ENCODE measurements around the gene HS1BP3. TPM values are rescaled to one million over a fixed set of nuclear protein-coding genes. Genes with fewer than 3 reads are reported as not detected.

Gene HS1BP3
- total RNA-seq, 5 donors from 2014 or later (not counting 1 experiment from before 2014, with no cell fraction given) = 11.1 to 20.7 (median 17.2) TPM

DNA sequence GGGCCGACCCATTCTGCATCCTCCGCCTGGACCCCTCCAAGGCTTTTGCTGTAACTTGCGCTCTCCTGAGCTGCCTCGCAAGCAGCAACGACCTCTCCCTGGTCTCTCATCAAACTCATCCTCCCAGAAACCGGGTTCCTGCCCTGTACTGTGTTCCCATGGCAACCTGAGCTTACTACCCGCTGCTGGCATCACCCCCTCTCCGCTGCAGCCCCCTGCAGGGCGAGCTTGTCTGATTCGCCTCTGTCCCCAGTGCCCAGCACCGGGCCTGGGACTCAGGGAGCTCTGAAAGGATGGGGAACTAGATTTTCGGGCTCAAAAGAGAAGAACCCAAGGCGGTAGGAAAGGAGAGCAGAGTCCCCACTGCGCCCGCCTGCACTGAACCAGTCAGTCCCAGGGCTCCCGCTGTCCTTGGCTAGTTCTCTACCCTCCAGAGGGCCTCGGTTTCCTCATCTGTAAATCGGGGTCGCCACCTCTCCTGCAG, 463 bp downstream of the HS1BP3 start:
- Histone ChIP-seq H3K9me3 (no peaks in the 10 kb centered on the region), H3K36me3 (ENCODE audit: control insufficient read depth in 2 of 2, extremely low read depth in 1 of 2, insufficient read depth in 1 of 2, low read length in 1 of 2) (peaks cover 0 to 3% of the 10 kb centered on the region in 2 donors), H3K4me3 (ENCODE audit: control insufficient read depth in 1 of 2, extremely low read depth in 1 of 2, low read length in 1 of 2) (peak overlapping the region; percentile 71 to 81), H3K27ac (ENCODE audit: low read length) (peak overlapping the region; percentile 75), H3K4me1 (ENCODE audit: control insufficient read depth in 1 of 2, extremely low read depth in 1 of 2, insufficient read depth in 2 of 2, low read length in 2 of 2) (peaks cover 4 to 30% of the 10 kb centered on the region in 2 experiments), H3K27me3 (replicated peaks in 1 of 2; ENCODE audit: control insufficient read depth in 2 of 2, extremely low read depth in 1 of 2, insufficient read depth in 2 of 2, low read length in 1 of 2) (no peaks in the 10 kb centered on the region)
- CTCF ChIA-PET = interaction anchor here (0.6 to 3.6 kb wide), 16 partner anchors 8 to 660 kb away, joined by 3 to 31 read pairs (median 4); partner anchors contain the start of genes RHOB (in 1 of the 2) and WDR35 (in 1 of the 2)
- Mint-ChIP-seq H3K4me3 (peak overlapping the region; percentile 83 to 91 (median 87)), H3K4me1 (peaks cover 32 to 42% (median 36%) of the 10 kb centered on the region in 3 donors), H3K9me3 (no peaks in the 10 kb centered on the region), H3K36me3 (no peaks in the 10 kb centered on the region), H3K27me3 (peaks cover 0 to 4% of the 10 kb centered on the region in 2 donors), H3K27ac (peak overlapping the region; percentile 70 to 85)
- DNase-seq = peak in 10 of 35 experiments; percentile 11 to 56 (median 16)
- peak in 3 of 4 experiments; percentile 2 to 9 (median 4) for ATAC-seq (replicated peaks in 1 of 4)
- 15% methylated on average over 17 of the region's 19 CpGs for WGBS (ENCODE audit: insufficient coverage)
- POLR2A ChIA-PET = interaction anchor here (0.9 to 2.3 kb wide), 3 partner anchors 11 to 204 kb away, joined by 3 to 22 read pairs (median 3); partner anchors contain the start of gene RHOB (in 1 of the 2)

DNA sequence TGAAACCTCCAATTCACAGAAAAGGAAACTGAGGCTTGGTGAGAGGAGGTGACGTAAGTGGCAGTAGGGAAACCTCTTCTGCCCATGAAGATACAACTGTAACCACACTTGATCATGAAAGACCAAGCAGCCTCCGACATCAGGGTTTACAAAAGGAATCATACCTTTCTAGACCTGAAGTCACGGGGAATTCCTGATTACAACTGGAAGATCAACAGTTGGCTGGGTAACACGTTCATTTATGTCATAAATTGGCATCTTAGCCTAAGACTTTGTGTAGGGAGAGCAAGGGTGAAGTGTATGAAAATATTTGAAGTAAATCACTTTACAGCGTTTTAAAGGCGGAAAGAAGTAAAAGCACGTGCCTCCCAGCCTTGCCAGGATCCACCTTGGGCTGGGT, 922 bp downstream of the HS1BP3 start:
- WGBS (ENCODE audit: insufficient coverage) = 94% methylated on average over 3 of the region's 7 CpGs
- H3K27ac ChIP-seq (ENCODE audit: low read length) = no peak overlapping the region
- peaks cover 32 to 42% (median 36%) of the 10 kb centered on the region in 3 donors for H3K4me1 Mint-ChIP-seq
- DNase-seq (peak in 1 of 35 experiments; percentile 27), ATAC-seq (replicated peaks in 1 of 4) (no peak)
- H3K9me3 ChIP-seq = no peaks in the 10 kb centered on the region
- peak overlapping the region; percentile 71 to 81 for H3K4me3 ChIP-seq (ENCODE audit: control insufficient read depth in 1 of 2, extremely low read depth in 1 of 2, low read length in 1 of 2)
- peak overlapping the region; percentile 83 to 91 (median 87) for H3K4me3 Mint-ChIP-seq
- H3K27ac Mint-ChIP-seq = peak overlapping the region; percentile 70 to 85
- H3K9me3 Mint-ChIP-seq = no peaks in the 10 kb centered on the region
- peaks cover 4 to 30% of the 10 kb centered on the region in 2 experiments for H3K4me1 ChIP-seq (ENCODE audit: control insufficient read depth in 1 of 2, extremely low read depth in 1 of 2, insufficient read depth in 2 of 2, low read length in 2 of 2)
- POLR2A ChIA-PET = interaction anchor here in 1 of 2 donors (1.0 to 2.3 kb wide), 2 partner anchors 11 to 203 kb away, joined by 3 to 22 read pairs; partner anchors contain the start of gene RHOB
- peaks cover 0 to 8% of the 10 kb centered on the region in 2 donors for H3K36me3 ChIP-seq (ENCODE audit: control insufficient read depth in 2 of 2, extremely low read depth in 1 of 2, insufficient read depth in 1 of 2, low read length in 1 of 2)
- CTCF ChIA-PET = interaction anchor here (0.6 to 3.6 kb wide), 10 partner anchors 7 to 660 kb away, joined by 3 to 20 read pairs (median 3); partner anchors contain the start of genes RHOB (in 1 of the 2) and WDR35 (in 1 of the 2)
- H3K27me3 ChIP-seq (replicated peaks in 1 of 2; ENCODE audit: control insufficient read depth in 2 of 2, extremely low read depth in 1 of 2, insufficient read depth in 2 of 2, low read length in 1 of 2) = no peaks in the 10 kb centered on the region
- peaks cover 1% of the 10 kb centered on the region for H3K36me3 Mint-ChIP-seq
- H3K27me3 Mint-ChIP-seq = peaks cover 0 to under 1% of the 10 kb centered on the region in 2 donors

DNA sequence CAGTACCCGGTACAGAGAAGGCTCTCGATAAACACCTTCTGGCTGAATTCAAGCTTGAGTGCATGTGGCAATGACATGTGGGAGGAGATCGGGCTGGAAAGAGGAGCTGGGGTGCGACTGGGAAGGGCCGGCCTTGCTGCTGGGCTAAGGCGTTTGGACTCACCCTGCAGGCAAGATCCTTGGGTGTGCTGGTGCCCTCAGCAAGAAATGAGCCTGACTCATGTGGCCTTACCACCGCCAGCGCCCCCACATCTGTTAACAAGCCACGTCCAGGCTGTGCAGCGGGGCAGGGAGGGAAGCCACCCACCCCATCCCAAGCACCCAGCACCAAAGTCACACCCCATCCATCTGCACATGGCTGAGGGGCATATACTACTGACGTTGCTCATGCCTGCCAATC, 1.3 kb downstream of the HS1BP3 start:
- ATAC-seq (replicated peaks in 1 of 4) (no peak), DNase-seq (no peak)
- H3K27me3 Mint-ChIP-seq = no peaks in the 10 kb centered on the region
- H3K36me3 Mint-ChIP-seq = peaks cover 5% of the 10 kb centered on the region
- H3K4me3 ChIP-seq (ENCODE audit: control insufficient read depth in 1 of 2, extremely low read depth in 1 of 2, low read length in 1 of 2) = no peak overlapping the region
- peak overlapping the region; percentile 83 to 91 (median 87) for H3K4me3 Mint-ChIP-seq
- H3K27ac Mint-ChIP-seq = no peak overlapping the region
- H3K27me3 ChIP-seq (replicated peaks in 1 of 2; ENCODE audit: control insufficient read depth in 2 of 2, extremely low read depth in 1 of 2, insufficient read depth in 2 of 2, low read length in 1 of 2) = no peaks in the 10 kb centered on the region
- CTCF ChIA-PET = interaction anchor here in 1 of 2 donors (1.1 to 3.6 kb wide), 3 partner anchors 202 to 238 kb away, joined by 3 to 20 read pairs (median 5); partner anchors contain the start of gene RHOB
- H3K9me3 Mint-ChIP-seq = no peaks in the 10 kb centered on the region
- no peaks in the 10 kb centered on the region for H3K9me3 ChIP-seq
- no peak overlapping the region for H3K27ac ChIP-seq (ENCODE audit: low read length)
- 98% methylated on average over 6 of the region's 11 CpGs for WGBS (ENCODE audit: insufficient coverage)
- H3K36me3 ChIP-seq (ENCODE audit: control insufficient read depth in 2 of 2, extremely low read depth in 1 of 2, insufficient read depth in 1 of 2, low read length in 1 of 2) = peaks cover 0 to 12% of the 10 kb centered on the region in 2 donors
- peaks cover 4 to 30% of the 10 kb centered on the region in 2 experiments for H3K4me1 ChIP-seq (ENCODE audit: control insufficient read depth in 1 of 2, extremely low read depth in 1 of 2, insufficient read depth in 2 of 2, low read length in 2 of 2)
- H3K4me1 Mint-ChIP-seq = peaks cover 32 to 42% (median 36%) of the 10 kb centered on the region in 3 donors
- POLR2A ChIA-PET = no interaction called here

- POLR2A ChIA-PET = no interaction called here
- Mint-ChIP-seq H3K27me3 (no peaks in the 10 kb centered on the region), H3K27ac (no peak overlapping the region), H3K4me3 (peak overlapping the region; percentile 4 to 91 (median 14)), H3K4me1 (peaks cover 35 to 42% (median 36%) of the 10 kb centered on the region in 3 donors), H3K9me3 (no peaks in the 10 kb centered on the region), H3K36me3 (peaks cover 11% of the 10 kb centered on the region)
- no peak overlapping the region for H3K4me3 ChIP-seq (ENCODE audit: control insufficient read depth in 1 of 2, extremely low read depth in 1 of 2, low read length in 1 of 2)
- H3K4me1 ChIP-seq (ENCODE audit: control insufficient read depth in 1 of 2, extremely low read depth in 1 of 2, insufficient read depth in 2 of 2, low read length in 2 of 2) = peaks cover 4 to 30% of the 10 kb centered on the region in 2 experiments
- CTCF ChIA-PET = interaction anchor here in 1 of 2 donors (1.1 to 3.6 kb wide), 4 partner anchors 202 to 237 kb away, joined by 3 to 20 read pairs (median 4); partner anchors contain the start of gene RHOB
- 98% methylated on average over 9 of the region's 9 CpGs for WGBS (ENCODE audit: insufficient coverage)
- ATAC-seq (replicated peaks in 1 of 4) (no peak), DNase-seq (no peak)
- H3K36me3 ChIP-seq (ENCODE audit: control insufficient read depth in 2 of 2, extremely low read depth in 1 of 2, insufficient read depth in 1 of 2, low read length in 1 of 2) = peaks cover 0 to 17% of the 10 kb centered on the region in 2 donors
- no peak overlapping the region for H3K27ac ChIP-seq (ENCODE audit: low read length)
- H3K27me3 ChIP-seq (replicated peaks in 1 of 2; ENCODE audit: control insufficient read depth in 2 of 2, extremely low read depth in 1 of 2, insufficient read depth in 2 of 2, low read length in 1 of 2) = no peaks in the 10 kb centered on the region
- no peaks in the 10 kb centered on the region for H3K9me3 ChIP-seq
Measured at GRCh38 chr2:20648831-20649230, 2.1 kb downstream of the HS1BP3 start.

DNA sequence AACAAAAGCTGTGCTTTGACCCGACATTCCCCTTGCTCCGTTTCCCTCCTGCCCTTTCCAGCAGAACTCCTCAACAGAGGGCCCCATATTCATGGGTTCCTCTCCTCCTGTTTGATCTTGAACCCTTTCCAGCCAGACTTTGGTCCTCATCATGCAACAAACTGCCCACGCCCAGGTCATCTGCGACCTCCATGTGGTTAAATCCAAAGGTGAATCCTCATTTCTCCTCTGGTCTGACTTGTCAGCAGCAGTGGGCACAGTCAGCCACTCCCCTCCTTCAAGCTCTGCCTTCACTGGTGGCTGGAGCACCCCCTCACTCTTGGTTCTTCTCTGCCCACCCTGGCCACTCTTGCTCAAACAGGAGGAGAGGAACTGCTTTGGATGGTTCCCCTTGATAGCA, 2.7 kb downstream of the HS1BP3 start:
- no peak for ATAC-seq (replicated peaks in 1 of 4)
- H3K9me3 ChIP-seq = no peaks in the 10 kb centered on the region
- Mint-ChIP-seq H3K4me3 (no peak overlapping the region), H3K9me3 (no peaks in the 10 kb centered on the region), H3K27me3 (no peaks in the 10 kb centered on the region), H3K36me3 (peaks cover 16% of the 10 kb centered on the region), H3K4me1 (peaks cover 36 to 42% (median 38%) of the 10 kb centered on the region in 3 donors), H3K27ac (no peak overlapping the region)
- no peaks in the 10 kb centered on the region for H3K27me3 ChIP-seq (replicated peaks in 1 of 2; ENCODE audit: control insufficient read depth in 2 of 2, extremely low read depth in 1 of 2, insufficient read depth in 2 of 2, low read length in 1 of 2)
- no peak for DNase-seq
- ChIA-PET POLR2A (no interaction called here), CTCF (interaction anchor here (0.6 to 1.4 kb wide), 2 partner anchors 199 to 204 kb away, joined by 4 read pairs; no protein-coding TSS in a partner anchor)
- peaks cover 0 to 19% of the 10 kb centered on the region in 2 donors for H3K36me3 ChIP-seq (ENCODE audit: control insufficient read depth in 2 of 2, extremely low read depth in 1 of 2, insufficient read depth in 1 of 2, low read length in 1 of 2)
- no peak overlapping the region for H3K27ac ChIP-seq (ENCODE audit: low read length)
- H3K4me3 ChIP-seq (ENCODE audit: control insufficient read depth in 1 of 2, extremely low read depth in 1 of 2, low read length in 1 of 2) = no peak overlapping the region
- peaks cover 4 to 30% of the 10 kb centered on the region in 2 experiments for H3K4me1 ChIP-seq (ENCODE audit: control insufficient read depth in 1 of 2, extremely low read depth in 1 of 2, insufficient read depth in 2 of 2, low read length in 2 of 2)
- WGBS (ENCODE audit: insufficient coverage) = 100% methylated on average over 4 of the region's 4 CpGs

DNA sequence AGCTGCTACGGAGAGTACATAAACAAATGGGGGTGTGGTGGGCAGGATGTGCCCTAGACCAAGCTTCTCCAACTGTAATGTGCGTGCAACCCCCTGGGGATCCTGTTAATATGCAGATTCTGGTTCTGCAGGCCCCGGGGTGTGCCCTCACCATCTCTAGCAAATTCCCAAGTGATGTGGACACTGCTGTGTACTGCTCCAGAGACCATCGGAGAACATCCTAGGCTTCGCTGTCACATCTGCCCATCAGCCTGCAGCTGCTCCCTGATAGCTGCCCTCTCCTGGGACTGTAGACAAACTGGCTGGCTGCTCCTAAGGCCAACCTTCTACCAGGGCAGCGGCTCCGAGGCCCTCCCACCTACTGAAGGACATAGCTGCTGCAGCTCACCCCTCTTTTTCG, 3.2 kb downstream of the HS1BP3 start:
- no peak overlapping the region for H3K4me3 Mint-ChIP-seq
- ATAC-seq (replicated peaks in 1 of 4) (no peak), DNase-seq (no peak)
- H3K36me3 Mint-ChIP-seq = peaks cover 18% of the 10 kb centered on the region
- Histone ChIP-seq H3K27me3 (replicated peaks in 1 of 2; ENCODE audit: control insufficient read depth in 2 of 2, extremely low read depth in 1 of 2, insufficient read depth in 2 of 2, low read length in 1 of 2) (no peaks in the 10 kb centered on the region), H3K36me3 (ENCODE audit: control insufficient read depth in 2 of 2, extremely low read depth in 1 of 2, insufficient read depth in 1 of 2, low read length in 1 of 2) (peaks cover 0 to 21% of the 10 kb centered on the region in 2 donors), H3K4me1 (ENCODE audit: control insufficient read depth in 1 of 2, extremely low read depth in 1 of 2, insufficient read depth in 2 of 2, low read length in 2 of 2) (peaks cover 4 to 30% of the 10 kb centered on the region in 2 experiments), H3K27ac (ENCODE audit: low read length) (no peak overlapping the region), H3K4me3 (ENCODE audit: control insufficient read depth in 1 of 2, extremely low read depth in 1 of 2, low read length in 1 of 2) (no peak overlapping the region), H3K9me3 (no peaks in the 10 kb centered on the region)
- 95% methylated on average over 7 of the region's 8 CpGs for WGBS (ENCODE audit: insufficient coverage)
- no peak overlapping the region for H3K27ac Mint-ChIP-seq
- CTCF ChIA-PET = interaction anchor here (0.6 to 1.4 kb wide), 3 partner anchors 198 to 235 kb away, joined by 3 to 4 read pairs (median 4); no protein-coding TSS in a partner anchor
- no peaks in the 10 kb centered on the region for H3K9me3 Mint-ChIP-seq
- no peaks in the 10 kb centered on the region for H3K27me3 Mint-ChIP-seq
- POLR2A ChIA-PET = no interaction called here
- H3K4me1 Mint-ChIP-seq = peaks cover 39 to 42% (median 40%) of the 10 kb centered on the region in 3 donors

Data from T-cell (primary cell).